GM12873 (cell line): ENCODE measurements around the gene DMAP1.

ENCODE experiments used
- TF ChIP-seq, protein P1 (sequence below): IDR thresholded peaks from 2 replicates; pipeline ENCODE4 v1.5.1; 2012; ENCODE audit warnings: low read depth, mild to moderate bottlenecking, moderate library complexity, low read length, control low read depth; ENCODE audit not compliant: insufficient read depth; ENCODE audit errors: missing control alignments

DMAP1 gene

DNA sequence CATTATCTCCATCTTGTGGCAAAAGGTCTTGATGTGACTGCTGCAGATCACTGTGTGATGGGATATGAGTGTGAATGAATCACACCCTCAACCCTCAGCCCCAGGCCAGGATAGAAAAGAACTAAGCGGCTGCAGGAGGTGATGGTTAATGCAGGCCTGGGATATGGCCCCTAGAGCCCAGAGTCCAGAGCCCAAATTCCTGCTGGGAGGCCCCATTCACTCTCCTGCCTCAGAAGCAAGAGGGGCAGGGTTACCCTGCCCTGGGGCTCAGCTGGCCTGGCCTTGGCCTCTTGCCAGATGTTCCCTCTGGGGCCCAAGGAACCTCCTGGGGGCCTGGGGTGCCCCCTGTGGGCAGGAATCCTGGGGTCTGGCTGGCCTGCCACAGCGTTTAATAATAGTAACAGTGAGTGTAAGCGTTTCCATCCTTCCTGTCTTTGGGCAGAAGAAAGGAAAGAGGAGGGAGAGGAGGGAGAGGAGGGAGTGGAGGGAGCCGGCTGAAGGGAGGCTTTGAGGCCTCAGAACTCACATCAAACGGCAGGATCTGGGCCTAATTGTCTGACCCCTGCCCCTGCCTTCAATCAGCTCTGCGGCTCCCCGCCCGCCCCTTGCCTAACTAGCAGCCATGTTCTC is 26.2 kb downstream of the DMAP1 start:
- TF ChIP-seq, protein P1, sequence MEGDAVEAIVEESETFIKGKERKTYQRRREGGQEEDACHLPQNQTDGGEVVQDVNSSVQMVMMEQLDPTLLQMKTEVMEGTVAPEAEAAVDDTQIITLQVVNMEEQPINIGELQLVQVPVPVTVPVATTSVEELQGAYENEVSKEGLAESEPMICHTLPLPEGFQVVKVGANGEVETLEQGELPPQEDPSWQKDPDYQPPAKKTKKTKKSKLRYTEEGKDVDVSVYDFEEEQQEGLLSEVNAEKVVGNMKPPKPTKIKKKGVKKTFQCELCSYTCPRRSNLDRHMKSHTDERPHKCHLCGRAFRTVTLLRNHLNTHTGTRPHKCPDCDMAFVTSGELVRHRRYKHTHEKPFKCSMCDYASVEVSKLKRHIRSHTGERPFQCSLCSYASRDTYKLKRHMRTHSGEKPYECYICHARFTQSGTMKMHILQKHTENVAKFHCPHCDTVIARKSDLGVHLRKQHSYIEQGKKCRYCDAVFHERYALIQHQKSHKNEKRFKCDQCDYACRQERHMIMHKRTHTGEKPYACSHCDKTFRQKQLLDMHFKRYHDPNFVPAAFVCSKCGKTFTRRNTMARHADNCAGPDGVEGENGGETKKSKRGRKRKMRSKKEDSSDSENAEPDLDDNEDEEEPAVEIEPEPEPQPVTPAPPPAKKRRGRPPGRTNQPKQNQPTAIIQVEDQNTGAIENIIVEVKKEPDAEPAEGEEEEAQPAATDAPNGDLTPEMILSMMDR = no peak

DNA sequence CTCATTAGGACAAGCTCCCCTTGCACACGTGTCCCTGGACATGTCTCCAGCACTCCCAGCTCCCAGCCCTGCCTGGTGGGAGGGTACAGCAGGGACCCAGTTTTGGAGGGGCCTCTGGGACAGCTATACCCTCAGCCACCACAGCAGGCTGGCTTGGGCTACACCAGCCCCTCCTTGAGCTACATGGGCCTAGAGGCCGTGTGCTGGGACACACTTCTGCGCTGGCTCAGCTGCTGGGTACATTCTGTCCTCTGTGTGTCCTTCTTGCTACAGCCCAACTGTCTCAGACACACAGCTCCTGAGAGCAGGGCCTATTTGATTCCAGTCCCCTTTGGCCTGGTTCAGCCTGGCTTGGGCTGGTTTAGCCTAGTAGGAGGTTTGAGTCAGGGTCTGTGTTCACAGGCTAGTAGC is 26.7 kb downstream of the DMAP1 start:
- TF ChIP-seq, protein P1 = no peak

DNA sequence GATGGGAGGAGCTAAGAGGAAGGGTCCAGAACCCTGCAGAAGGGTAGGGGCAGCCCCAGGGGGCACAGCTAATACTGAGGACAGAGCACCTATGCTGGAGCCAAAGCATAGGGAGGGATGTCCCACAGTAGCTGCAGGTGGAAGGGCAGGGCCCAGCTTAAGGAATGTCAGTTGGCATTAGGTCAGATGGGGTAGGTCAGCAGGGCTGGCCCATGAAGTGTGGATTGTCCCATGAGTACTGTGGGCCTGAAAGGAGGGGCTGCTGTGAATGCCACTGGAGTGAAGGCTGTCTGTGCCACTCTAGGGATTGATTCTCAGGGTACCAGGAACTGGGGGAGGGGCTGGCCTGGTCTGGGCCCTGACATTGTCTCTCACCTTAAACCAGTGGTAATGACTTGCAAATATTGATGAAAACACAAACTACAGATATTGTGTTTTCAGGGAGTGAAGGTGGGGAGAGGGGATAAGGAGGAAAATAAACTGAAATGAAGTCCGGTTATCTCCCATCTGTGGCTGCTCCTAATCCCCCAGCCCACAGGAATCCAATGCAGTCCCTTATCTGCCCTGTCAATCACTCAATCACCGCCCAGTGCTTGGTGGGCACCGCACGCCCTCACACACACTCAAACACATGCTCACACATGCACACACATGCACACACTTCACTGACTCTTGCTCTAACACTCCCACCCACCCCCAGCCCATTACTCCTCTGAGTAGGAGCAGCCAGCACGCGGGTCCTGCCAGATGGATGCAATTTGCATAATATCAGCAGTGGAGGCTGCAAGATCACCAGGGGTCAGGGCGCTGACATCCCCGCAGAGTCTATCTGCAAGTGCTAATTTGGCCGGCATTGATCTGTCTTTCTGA is 27.8 kb downstream of the DMAP1 start:
- TF ChIP-seq, protein P1 = no peak

DNA sequence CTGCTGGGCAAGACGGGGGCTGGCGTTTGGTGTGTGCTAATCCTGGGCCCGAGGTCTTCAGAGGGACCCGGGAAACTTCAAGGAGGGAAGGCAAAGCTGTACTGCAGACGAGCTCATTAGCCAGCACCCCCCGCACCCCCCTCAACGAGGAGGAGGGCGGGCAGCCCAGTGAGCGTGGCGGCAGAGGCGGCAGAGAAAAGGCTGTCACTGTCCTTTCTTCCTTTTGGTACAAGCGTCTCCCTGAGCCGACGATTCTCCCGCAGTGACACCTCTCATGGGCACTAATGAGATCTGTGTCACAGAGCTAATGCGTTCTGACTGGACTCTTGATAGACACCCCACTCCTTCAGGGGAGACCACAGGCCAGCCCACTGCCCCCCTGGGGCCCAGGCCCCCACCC is 29.5 kb downstream of the DMAP1 start:
- TF ChIP-seq, protein P1 = no peak

DNA sequence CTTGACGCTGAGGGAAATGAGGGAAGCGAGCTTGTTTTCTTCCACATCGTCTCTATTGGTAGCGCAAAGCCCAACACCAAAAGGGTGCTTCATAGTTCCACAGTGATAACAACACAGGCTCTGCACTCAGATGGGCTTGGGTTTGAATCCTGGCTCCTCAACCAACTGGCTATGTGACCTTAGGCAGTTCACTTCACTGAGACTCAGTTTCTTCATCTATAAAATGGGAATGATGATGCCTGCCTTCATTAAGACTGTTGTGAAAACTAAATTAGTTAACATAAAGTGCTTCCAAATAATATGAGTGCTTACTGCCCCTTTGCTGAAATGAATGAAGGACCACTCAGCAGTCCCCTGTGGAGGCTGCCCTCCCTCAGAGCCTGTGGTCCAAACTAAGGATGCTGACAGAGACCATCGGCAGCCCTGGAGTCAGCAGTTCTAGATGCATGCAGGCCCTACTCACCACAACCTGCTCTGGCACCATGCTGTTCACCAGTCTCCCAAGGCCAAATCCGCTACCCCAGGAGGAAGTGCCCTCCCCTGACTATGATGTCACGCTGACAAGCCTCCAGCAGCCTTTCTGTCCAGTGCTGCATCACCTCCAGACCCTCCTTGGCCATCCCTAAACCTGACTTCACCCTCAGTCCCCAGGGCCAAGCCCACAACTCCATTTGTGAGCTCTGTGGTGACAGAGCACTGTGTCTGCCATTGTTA is 30.7 kb downstream of the DMAP1 start:
- TF ChIP-seq, protein P1 = no peak

DNA sequence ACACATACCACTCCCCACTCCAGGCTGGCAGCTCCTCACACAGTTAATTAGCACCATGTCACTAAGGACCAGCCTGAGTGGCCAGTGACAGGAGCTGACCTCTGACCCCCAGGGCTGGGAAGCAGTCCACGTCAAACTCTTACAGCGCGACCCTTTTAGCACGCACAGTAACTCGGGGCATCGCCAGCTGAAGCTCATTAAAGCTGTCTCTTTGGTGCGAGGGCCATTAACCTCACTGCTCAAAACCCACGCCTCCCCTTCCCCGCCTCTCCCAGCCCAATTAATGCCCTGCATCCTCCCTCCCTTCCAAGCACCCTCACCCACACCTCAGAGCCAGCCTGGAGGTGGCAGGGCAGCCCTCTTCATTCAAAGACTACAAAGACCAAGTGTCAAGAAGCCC is 31.7 kb downstream of the DMAP1 start:
- TF ChIP-seq, protein P1 = no peak

DNA sequence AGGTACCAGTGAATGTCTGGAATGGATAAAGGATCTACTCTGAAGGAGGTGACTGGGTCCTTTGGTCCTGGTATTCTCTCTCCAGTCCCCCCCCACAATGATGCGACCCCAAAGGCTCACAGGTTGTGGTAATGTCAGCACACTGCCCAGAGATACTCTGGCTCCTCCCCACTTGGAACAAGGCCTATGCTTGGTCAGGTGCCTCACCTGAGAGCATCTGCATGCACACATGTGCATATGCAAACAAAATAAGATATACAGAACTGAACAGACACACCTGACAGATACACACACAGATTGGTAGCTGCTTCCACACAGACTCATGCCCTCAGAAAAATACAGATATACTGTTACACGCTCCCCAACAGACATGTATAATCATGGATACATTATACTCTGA is 33.5 kb downstream of the DMAP1 start:
- TF ChIP-seq, protein P1 = no peak
